GM12865 (cell line): Measurements from ENCODE around the gene LRRN2.
A peak's percentile ranks its signal among the peaks of the same experiment; 100 is the strongest.
"Not testable (repeated sequence)": the region's sequence is repeated elsewhere in the genome, so short reads cannot be mapped to it uniquely, and the experiment has no call there.

Source experiments
- DNase-seq: peaks from one replicate; pipeline ENCODE4 v3.0.0; 2010; ENCODE audit warnings: low read depth
- H3K4me3 ChIP-seq: 2 replicates; pipeline ENCODE4 v1.5.1; 2011; ENCODE audit warnings: mild to moderate bottlenecking, low read depth, low read length, control low read depth
- TF ChIP-seq, protein P1 (sequence below): IDR thresholded peaks from 2 replicates; pipeline ENCODE4 v1.5.1; 2011; ENCODE audit warnings: low read length, control low read depth, low read depth, inconsistent platforms; ENCODE audit not compliant: insufficient read depth; ENCODE audit errors: missing control alignments

The LRRN2 gene

DNA sequence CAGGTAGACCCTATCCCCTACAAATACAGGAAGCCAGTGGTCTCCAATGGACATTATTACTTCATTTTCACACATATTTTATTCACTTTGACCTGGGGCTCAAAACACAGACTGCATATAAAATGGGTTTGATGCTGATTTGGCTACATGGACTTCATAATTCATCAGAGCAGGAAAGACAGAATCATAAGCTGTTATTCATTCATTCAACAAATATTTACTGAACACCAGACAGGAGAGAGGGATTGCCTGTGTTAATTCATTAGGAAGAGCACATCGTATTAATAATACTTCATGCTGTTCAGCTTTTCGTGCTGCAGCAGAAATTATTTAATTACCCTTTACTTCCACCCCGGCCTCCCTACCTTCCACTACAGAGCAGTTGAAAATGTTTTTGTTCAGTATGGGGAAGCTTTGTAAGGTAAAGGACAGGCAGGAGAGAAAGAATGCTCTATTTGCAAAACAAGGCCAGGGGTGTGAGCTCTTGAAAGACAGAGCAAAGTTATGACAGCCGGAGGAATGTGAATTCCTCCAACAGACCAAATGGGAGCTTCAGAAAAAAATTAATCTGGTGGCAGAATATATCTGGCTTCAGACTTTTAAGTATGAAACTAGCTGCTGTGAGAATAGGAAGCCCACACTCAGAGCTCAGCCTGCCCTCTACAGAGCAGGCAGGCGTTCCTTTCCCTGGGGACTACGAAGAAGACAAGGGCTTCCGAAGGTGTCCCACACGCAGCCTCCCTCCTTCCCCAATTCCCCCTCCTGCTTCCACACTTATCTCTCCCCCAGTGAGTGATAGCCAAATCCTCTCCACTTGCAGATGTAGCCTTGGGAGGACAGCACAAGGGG, 111.3 kb downstream of the LRRN2 start:
- DNase-seq = peak; percentile 21
- H3K4me3 ChIP-seq = no peak overlapping the region
- TF ChIP-seq, protein P1, sequence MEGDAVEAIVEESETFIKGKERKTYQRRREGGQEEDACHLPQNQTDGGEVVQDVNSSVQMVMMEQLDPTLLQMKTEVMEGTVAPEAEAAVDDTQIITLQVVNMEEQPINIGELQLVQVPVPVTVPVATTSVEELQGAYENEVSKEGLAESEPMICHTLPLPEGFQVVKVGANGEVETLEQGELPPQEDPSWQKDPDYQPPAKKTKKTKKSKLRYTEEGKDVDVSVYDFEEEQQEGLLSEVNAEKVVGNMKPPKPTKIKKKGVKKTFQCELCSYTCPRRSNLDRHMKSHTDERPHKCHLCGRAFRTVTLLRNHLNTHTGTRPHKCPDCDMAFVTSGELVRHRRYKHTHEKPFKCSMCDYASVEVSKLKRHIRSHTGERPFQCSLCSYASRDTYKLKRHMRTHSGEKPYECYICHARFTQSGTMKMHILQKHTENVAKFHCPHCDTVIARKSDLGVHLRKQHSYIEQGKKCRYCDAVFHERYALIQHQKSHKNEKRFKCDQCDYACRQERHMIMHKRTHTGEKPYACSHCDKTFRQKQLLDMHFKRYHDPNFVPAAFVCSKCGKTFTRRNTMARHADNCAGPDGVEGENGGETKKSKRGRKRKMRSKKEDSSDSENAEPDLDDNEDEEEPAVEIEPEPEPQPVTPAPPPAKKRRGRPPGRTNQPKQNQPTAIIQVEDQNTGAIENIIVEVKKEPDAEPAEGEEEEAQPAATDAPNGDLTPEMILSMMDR = no peak

DNA sequence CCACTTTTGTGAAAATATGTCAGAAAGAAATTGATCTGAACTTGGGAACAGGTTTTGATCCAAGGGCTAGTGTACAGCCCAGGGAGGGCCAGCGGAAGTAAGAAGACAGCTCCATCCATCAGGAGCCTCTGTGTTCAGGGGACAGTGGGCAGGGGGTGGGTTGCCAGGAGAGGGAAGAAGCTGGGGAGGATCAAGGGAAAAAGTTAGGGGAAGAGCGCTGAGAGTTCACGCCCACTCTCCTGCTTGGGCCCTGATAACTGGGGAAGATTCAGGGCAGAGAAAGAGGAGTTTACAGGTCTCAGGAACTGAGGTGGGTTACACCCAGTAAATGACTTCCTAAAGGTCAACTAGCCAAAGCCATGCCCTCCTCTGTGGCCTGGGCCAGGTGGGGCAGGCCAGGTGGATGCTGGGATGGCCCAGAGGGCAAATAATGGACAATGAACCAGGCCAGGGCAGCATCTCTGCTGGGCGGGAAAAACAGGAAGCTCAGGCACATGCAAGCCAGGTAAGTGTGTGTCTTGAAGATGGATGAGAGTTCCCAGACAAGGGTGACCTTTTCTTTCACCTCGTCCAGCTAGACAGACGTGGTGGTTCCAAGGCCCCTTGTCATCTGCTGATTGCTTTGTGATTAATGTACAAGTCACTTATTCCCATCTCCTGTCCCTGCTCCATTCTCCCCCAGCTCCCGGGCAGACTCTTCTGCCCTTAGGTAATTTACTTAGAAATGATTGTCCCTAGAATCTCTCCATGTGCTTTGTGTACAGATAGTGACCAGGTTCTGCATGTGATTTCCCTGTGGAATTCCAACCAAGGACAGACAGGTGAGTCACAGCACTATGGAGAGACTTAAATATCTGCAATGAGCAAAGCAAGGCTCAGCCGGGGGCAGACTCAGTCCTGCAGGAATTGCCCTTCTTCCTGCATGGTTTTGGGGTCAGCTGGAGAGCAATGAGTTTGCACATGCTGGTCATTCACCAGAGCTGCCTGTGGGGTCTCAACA, 112.3 kb downstream of the LRRN2 start:
- TF ChIP-seq, protein P1 = no peak
- H3K4me3 ChIP-seq = no peak overlapping the region
- DNase-seq = no peak

DNA sequence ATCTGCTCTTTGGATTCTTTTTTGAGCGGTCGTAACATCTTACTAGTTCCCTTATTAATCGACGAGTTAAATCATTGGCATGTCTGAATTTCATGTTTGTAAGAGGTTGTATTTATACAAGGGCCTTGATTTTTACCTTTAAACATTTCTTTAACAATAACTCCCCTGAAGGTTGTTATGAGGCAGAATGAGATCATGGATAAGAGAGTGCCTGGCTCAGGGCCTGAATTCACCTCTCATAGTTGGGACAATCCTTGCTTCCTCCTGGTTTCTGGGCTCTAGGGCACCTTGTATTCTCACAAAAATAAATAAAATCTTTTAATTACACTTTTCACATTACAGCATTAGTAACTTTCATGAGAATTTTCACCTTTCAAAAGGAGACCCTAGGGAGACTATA, 113.9 kb downstream of the LRRN2 start:
- DNase-seq = no peak
- H3K4me3 ChIP-seq = no peak overlapping the region
- TF ChIP-seq, protein P1 = no peak

DNA sequence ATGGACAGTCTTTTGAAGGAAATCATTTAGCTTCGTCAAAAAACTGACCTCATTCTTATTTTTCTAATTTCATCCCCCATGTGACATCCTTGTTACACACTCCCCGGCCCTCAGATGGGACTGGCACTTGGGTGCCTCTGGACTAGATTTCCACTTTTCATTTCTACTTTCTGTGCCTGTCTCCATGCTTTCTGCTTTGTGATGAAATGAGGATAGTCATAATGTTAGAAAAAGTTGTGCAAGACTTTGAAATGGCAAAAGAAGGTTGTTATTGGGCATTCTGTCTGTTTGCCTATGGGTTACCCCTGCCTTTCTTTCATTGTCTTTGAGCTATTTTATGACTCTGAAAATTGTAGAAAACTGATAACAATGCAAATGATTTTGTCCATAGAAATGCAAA, 114.4 kb downstream of the LRRN2 start:
- DNase-seq = no peak
- TF ChIP-seq, protein P1 = no peak
- no peak overlapping the region for H3K4me3 ChIP-seq

DNA sequence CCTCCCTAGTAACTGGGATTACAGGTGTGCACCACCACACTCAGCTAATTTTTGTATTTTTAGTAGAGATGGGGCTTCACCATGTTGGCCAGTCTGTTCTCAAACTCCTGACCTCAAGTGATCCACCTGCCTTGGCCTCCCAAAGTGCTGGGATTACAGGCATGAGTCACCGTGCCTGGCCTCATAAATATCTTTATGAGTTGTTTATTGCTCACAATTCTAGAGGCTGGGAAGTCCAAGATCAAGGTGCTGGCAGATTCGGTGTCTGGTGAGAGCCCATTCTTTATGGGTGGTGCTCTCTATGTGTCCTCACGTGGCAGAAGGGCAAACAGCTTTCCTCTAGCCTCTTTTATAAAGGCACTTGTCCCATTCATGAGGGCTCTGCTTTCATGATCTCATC, 115.5 kb downstream of the LRRN2 start:
- not testable (repeated sequence) for DNase-seq, H3K4me3 ChIP-seq

DNA sequence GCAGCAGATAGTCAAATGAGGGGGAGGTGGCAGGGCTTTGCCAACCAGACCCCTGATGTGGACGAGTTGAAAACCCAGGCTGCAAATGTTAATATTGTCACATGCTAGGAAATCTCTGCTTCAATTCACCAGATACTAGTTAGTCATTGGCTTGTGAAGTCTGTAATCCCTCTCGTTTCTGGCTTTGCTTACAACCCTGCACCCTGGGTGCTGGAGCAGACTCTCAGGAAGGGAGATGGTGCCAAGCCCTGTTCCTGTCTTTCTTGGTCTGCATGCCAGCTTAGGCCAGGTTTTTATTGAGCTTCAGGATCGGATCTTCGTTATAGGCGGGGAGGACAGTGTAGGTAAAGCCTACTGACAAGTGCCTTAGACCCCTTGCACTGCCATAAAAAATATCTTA, 116.1 kb downstream of the LRRN2 start:
- no peak overlapping the region for H3K4me3 ChIP-seq
- DNase-seq = no peak
- TF ChIP-seq, protein P1 = no peak
